HG03139 (cell line): ENCODE data around the gene RNPEP.
"Not testable (repeated sequence)": the region's sequence is repeated elsewhere in the genome, so short reads cannot be mapped to it uniquely, and the experiment has no call there.

ENCODE experiments used
- ATAC-seq: cut with Tn5 transposase; IDR thresholded peaks from one replicate; pipeline ENCODE4 v1.9.1; 2021; ENCODE audit not compliant: unreplicated experiment

Gene RNPEP

GRCh38 chr1:202034683-202035462 lies 52.4 kb downstream of the RNPEP start:
- no peak for ATAC-seq

- ATAC-seq = no peak
Observed at GRCh38 chr1:202036595-202037387, 54.3 kb downstream of the RNPEP start.

GRCh38 chr1:202037706-202038296 lies 55.4 kb downstream of the RNPEP start:
- no peak for ATAC-seq

- ATAC-seq = no peak
Observed at GRCh38 chr1:202038688-202039346, 56.4 kb downstream of the RNPEP start.

- ATAC-seq = no peak
Observed at GRCh38 chr1:202045705-202046104, 63.3 kb downstream of the RNPEP start.

GRCh38 chr1:202046227-202046626 lies 63.8 kb downstream of the RNPEP start:
- ATAC-seq = no peak

- ATAC-seq = no peak
Observed at GRCh38 chr1:202046748-202047708, 64.6 kb downstream of the RNPEP start.

- no peak for ATAC-seq
Observed at GRCh38 chr1:202047977-202048376, 65.5 kb downstream of the RNPEP start.

- ATAC-seq = no peak
Observed at GRCh38 chr1:202049129-202049528, 66.7 kb downstream of the RNPEP start.

- ATAC-seq = no peak
Observed at GRCh38 chr1:202054094-202054493, 71.6 kb downstream of the RNPEP start.

- ATAC-seq = not testable (repeated sequence)
Observed at GRCh38 chr1:202054673-202055072, 72.2 kb downstream of the RNPEP start.
